Upper lobe of right lung (tissue), 1 donor: ENCODE results near the gene CD300LB. TPM values are rescaled to one million over a fixed set of nuclear protein-coding genes. Genes with fewer than 3 reads are reported as not detected.

Experiments
- ATAC-seq: fragments of 200-7000 bp; cut with Tn5 transposase; one replicate; pipeline ENCODE4 v1.9.1; 2020; ENCODE audit warnings: mild to moderate bottlenecking, moderate library complexity
- DNase-seq: peaks from one replicate; pipeline ENCODE4 v3.0.0-alpha.2; 2020
- H3K27ac ChIP-seq: fragments of 200-600 bp; one replicate; pipeline ENCODE4 v1.8.0; 2022
- H3K27me3 ChIP-seq: fragments of 200-600 bp; one replicate; pipeline ENCODE4 v1.8.0; 2022; ENCODE audit warnings: mild to moderate bottlenecking
- H3K36me3 ChIP-seq: fragments of 200-600 bp; one replicate; pipeline ENCODE4 v1.8.0; 2022
- H3K4me1 ChIP-seq: fragments of 200-600 bp; one replicate; pipeline ENCODE4 v1.8.0; 2022
- H3K4me3 ChIP-seq: fragments of 200-600 bp; one replicate; pipeline ENCODE4 v1.8.0; 2022; ENCODE audit warnings: mild to moderate bottlenecking
- H3K9me3 ChIP-seq: fragments of 200-600 bp; one replicate; pipeline ENCODE4 v1.8.0; 2022
- CTCF ChIP-seq: fragments of 200-600 bp; IDR thresholded peaks from one replicate; pipeline ENCODE4 v1.8.0; 2022; ENCODE audit warnings: antibody characterized with exemption
- intact Hi-C: fragments of 100-400 bp; cut with DNase I; formaldehyde crosslinking; loops from one replicate; pipeline ENCODE4 v1.11.0; 2022
- total RNA-seq: library from RNA; stranded (reverse); fragmentation: NEBNext Ultra II Directional; extraction: Animal tissue kit (Norgen Biotek cat#: 25700); gene quantifications from one replicate; pipeline ENCODE4 v1.2.1, GENCODE V29; 2021
- donor health status: DM: no; HTN: yes; CAD: no; lungs with severe emphysema.

CD300LB gene
- total RNA-seq, 1 donor from 2014 or later = 1.3 TPM

GRCh38 chr17:74554909-74555308, 23.6 kb upstream of the CD300LB start:
- Histone ChIP-seq H3K27ac (no peak overlapping the region), H3K36me3 (no peaks in the 10 kb centered on the region), H3K9me3 (no peaks in the 10 kb centered on the region), H3K27me3 (no peaks in the 10 kb centered on the region), H3K4me1 (no peaks in the 10 kb centered on the region), H3K4me3 (no peak overlapping the region)
- DNase-seq = no peak
- no peak for TF ChIP-seq CTCF
- intact Hi-C loops = no loop called here
- ATAC-seq = no peak

- Histone ChIP-seq H3K36me3 (no peaks in the 10 kb centered on the region), H3K27me3 (no peaks in the 10 kb centered on the region), H3K27ac (no peak overlapping the region), H3K4me1 (no peaks in the 10 kb centered on the region), H3K9me3 (no peaks in the 10 kb centered on the region), H3K4me3 (no peak overlapping the region)
- intact Hi-C loops = no loop called here
- DNase-seq (no peak), ATAC-seq (no peak)
- no peak for TF ChIP-seq CTCF
Observed at GRCh38 chr17:74552037-74552436, 20.8 kb upstream of the CD300LB start.

GRCh38 chr17:74550602-74551001, 19.3 kb upstream of the CD300LB start:
- ATAC-seq = no peak
- Histone ChIP-seq H3K27me3 (no peaks in the 10 kb centered on the region), H3K36me3 (no peaks in the 10 kb centered on the region), H3K27ac (no peak overlapping the region), H3K4me3 (no peak overlapping the region), H3K9me3 (no peaks in the 10 kb centered on the region), H3K4me1 (no peaks in the 10 kb centered on the region)
- DNase-seq = no peak
- intact Hi-C loops = no loop called here
- TF ChIP-seq CTCF = no peak

GRCh38 chr17:74549343-74549742, 18.1 kb upstream of the CD300LB start:
- no peak for TF ChIP-seq CTCF
- DNase-seq (no peak), ATAC-seq (no peak)
- no peaks in the 10 kb centered on the region for H3K27me3 ChIP-seq
- intact Hi-C loops = no loop called here
- no peaks in the 10 kb centered on the region for H3K36me3 ChIP-seq
- H3K4me1 ChIP-seq = no peaks in the 10 kb centered on the region
- no peak overlapping the region for H3K27ac ChIP-seq
- no peaks in the 10 kb centered on the region for H3K9me3 ChIP-seq
- H3K4me3 ChIP-seq = no peak overlapping the region

- no peaks in the 10 kb centered on the region for H3K27me3 ChIP-seq
- H3K4me3 ChIP-seq = no peak overlapping the region
- no peak overlapping the region for H3K27ac ChIP-seq
- no peaks in the 10 kb centered on the region for H3K9me3 ChIP-seq
- intact Hi-C loops = no loop called here
- DNase-seq (no peak), ATAC-seq (no peak)
- no peaks in the 10 kb centered on the region for H3K4me1 ChIP-seq
- H3K36me3 ChIP-seq = no peaks in the 10 kb centered on the region
- no peak for TF ChIP-seq CTCF
Observed at GRCh38 chr17:74547736-74548135, 16.5 kb upstream of the CD300LB start.

- DNase-seq (no peak), ATAC-seq (no peak)
- no peaks in the 10 kb centered on the region for H3K9me3 ChIP-seq
- TF ChIP-seq CTCF = no peak
- no peak overlapping the region for H3K4me3 ChIP-seq
- H3K27me3 ChIP-seq = no peaks in the 10 kb centered on the region
- no peaks in the 10 kb centered on the region for H3K4me1 ChIP-seq
- H3K36me3 ChIP-seq = no peaks in the 10 kb centered on the region
- intact Hi-C loops = no loop called here
- no peak overlapping the region for H3K27ac ChIP-seq
Observed at GRCh38 chr17:74547264-74547663, 16.0 kb upstream of the CD300LB start.
